Esophagus squamous epithelium (tissue), 4 donors: ENCODE measurements around the gene EEIG1.

Experiments used
- POLR2A ChIP-seq, 4 donors: fragments of 450-650 bp; IDR thresholded peaks; one replicate each; pipeline ENCODE4 v1.6.1; 2017; ENCODE audit warnings: antibody characterized with exemption in 4 of 4, mild to moderate bottlenecking in 4 of 4, moderate library complexity in 3 of 4
- TF ChIP-seq, protein P1 (sequence below), 6 experiments: fragments of 450-650 bp in 4 of 6; fragments of 200-600 bp in 2 of 6; sonication (generic) in 2 of 6; IDR thresholded peaks; one replicate each; pipeline ENCODE4 v1.5.1; 2016 to 2019; ENCODE audit warnings: antibody characterized with exemption in 6 of 6, mild to moderate bottlenecking in 4 of 6, moderate library complexity in 4 of 6

DNA sequence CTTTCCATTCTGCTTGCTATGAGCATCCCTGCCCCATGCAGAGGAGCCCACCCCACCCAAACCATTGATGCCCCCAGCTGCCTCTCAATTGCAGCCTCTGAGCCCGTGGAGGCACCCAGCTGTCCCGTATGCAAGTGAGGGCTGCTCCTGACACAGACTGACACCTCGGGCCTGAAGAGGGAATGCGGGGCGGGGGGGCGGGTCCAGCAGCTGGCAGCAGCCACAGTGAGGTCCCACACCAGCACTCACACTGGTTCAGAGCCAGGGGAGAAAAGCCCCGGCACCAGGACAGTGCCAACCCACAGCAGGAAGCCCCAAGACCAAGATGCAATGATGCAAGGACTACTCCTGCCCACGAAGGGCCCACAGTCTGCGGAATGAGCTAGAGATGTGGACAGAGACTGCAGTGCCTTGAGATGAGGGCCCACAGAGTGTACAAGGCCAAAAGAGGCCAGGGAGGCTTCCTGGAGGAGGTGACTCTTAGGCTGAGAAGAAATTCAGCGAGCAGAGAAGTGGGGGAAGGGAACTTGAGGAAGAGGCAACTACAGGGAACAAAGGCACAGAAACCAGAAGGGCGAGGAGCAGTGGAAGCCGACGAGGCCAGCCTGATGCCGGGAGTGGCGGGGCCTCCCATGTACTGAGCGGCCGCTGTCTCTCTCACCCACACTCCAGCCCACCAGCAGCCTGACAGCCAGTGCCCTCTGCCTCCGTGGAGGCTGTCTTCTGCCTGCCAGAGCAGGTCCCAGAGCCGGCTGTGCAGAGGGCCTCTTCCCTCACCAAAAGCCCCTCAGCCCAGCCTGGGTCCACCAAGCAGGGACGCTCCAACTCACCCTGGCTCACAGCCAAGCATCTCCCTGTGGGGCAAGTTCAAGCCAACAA is 9.2 kb downstream of the EEIG1 start:
- TF ChIP-seq, protein P1, sequence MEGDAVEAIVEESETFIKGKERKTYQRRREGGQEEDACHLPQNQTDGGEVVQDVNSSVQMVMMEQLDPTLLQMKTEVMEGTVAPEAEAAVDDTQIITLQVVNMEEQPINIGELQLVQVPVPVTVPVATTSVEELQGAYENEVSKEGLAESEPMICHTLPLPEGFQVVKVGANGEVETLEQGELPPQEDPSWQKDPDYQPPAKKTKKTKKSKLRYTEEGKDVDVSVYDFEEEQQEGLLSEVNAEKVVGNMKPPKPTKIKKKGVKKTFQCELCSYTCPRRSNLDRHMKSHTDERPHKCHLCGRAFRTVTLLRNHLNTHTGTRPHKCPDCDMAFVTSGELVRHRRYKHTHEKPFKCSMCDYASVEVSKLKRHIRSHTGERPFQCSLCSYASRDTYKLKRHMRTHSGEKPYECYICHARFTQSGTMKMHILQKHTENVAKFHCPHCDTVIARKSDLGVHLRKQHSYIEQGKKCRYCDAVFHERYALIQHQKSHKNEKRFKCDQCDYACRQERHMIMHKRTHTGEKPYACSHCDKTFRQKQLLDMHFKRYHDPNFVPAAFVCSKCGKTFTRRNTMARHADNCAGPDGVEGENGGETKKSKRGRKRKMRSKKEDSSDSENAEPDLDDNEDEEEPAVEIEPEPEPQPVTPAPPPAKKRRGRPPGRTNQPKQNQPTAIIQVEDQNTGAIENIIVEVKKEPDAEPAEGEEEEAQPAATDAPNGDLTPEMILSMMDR (IDR thresholded peaks at IDR 0.05) = no peak
- TF ChIP-seq POLR2A (IDR thresholded peaks at IDR 0.05) = no peak
